ENCODE measurements around the gene PGAP6. TPM values are rescaled to one million over a fixed set of nuclear protein-coding genes. Genes with fewer than 3 reads are reported as not detected.

PGAP6 gene
- total and polyA plus RNA-seq, 2 of the 4 experiments (the other 2 are of a cell fraction): 49.1 to 124 TPM

DNA sequence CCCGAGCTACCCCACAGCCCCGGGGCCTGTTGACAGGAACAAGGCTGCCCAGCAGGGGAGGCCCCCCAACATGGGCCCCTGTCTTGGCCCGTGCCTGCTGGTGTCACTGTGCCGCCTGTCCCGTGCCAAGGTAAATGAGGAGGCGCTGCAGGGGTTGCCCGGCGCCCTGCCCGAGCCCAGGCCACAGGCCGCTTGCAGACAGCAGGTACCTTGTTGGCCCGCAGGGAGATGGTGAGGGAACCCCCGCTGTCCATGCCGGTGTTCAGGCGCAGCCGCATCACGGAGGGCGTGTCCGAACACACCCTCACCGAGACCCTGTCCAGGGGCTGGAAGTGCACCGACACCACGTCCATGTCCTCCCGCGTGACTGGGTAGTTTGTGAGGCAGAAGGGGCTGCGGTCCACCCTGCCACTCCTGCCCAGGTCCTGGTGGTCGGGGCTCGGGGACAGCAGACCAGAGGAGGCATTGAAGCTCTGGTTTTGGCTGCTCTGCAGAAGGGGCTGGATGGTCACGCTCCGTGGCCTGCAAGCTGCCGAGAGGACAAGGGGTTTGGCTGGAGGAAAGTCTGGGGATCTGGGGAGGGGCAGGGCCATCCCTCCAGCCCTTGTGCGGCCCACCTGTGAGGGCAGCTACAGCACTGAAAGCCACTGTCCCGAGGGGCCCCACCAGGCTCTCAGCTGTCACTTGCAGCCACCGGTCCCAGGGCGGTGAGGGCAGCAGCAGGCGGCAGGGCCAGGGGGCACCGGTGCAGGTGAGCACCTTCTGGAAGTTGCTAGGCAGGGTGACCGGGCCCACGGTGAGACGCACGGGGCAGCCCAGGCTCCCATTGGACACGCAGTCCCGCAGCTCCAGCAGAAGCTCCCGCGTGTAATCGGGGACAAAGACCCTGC lies 5.6 kb downstream of the PGAP6 start:
- ATAC-seq (ENCODE audit: low read depth) (no peak), DNase-seq (no peak)
- Histone ChIP-seq H2BK20ac (ENCODE audit: low read depth, low read length) (no peak overlapping the region), H3K36me3 (ENCODE audit: control insufficient read depth, insufficient read depth, low read length) (peaks cover 56% of the 10 kb centered on the region), H3K4me3 (ENCODE audit: insufficient read depth, low read depth, low read length) (no peak overlapping the region), H2BK5ac (ENCODE audit: low read depth, low read length, poor library complexity, severe bottlenecking) (no peak overlapping the region), H3K27ac (ENCODE audit: insufficient read depth, low read length) (no peak overlapping the region), H3K18ac (ENCODE audit: low read depth, low read length) (no peak overlapping the region), H3K14ac (replicated peaks; ENCODE audit: low read depth, low read length) (no peak overlapping the region), H3K23ac (ENCODE audit: low read depth, low read length) (no peak overlapping the region), H3K4me1 (ENCODE audit: control insufficient read depth, insufficient read depth, low read length) (no peaks in the 10 kb centered on the region; the same call in 1 of the 2 replicates), H2AK9ac (replicated peaks; ENCODE audit: low read depth, low read length, poor library complexity) (no peak overlapping the region), H4K91ac (ENCODE audit: insufficient read depth, low read depth, low read length) (no peak overlapping the region), H4K8ac (ENCODE audit: low read depth in 2 of 2, low read length in 2 of 2) (no peak overlapping the region), H2BK15ac (ENCODE audit: low read depth, low read length) (no peak overlapping the region), H4K5ac (ENCODE audit: low read depth, low read length) (no peak overlapping the region), H2AK5ac (ENCODE audit: low read depth, low read length) (no peak overlapping the region), H3K9ac (ENCODE audit: low read depth, low read length) (no peak overlapping the region), H3K79me1 (ENCODE audit: low read depth in 1 of 2, low read length in 2 of 2) (peaks cover 13 to 29% of the 10 kb centered on the region in 2 experiments; a peak in 3 of 4 replicates), H4K20me1 (ENCODE audit: insufficient read depth, low read length) (peaks cover 16% of the 10 kb centered on the region), H3K4me2 (ENCODE audit: low read depth, low read length) (no peak overlapping the region), H3K9me3 (ENCODE audit: control insufficient read depth, insufficient read depth, low read length) (no peaks in the 10 kb centered on the region), H3K4ac (ENCODE audit: low read depth, low read length) (no peak overlapping the region), H3K56ac (ENCODE audit: extremely low read depth, insufficient read depth, low read length) (no peak overlapping the region), H3K27me3 (ENCODE audit: control insufficient read depth, insufficient read depth, low read length) (no peaks in the 10 kb centered on the region), H2AFZ (replicated peaks; ENCODE audit: low read length, poor library complexity) (no peak overlapping the region), H3K9me1 (ENCODE audit: insufficient read depth, low read length) (no peaks in the 10 kb centered on the region), H2BK120ac (ENCODE audit: low read depth, low read length) (no peak overlapping the region)
- ChIA-PET CTCF (no interaction called here), POLR2A (ENCODE audit: unreplicated experiment) (no interaction called here)
- intact Hi-C loops (cut with micrococcal nuclease): no loop called here
- in situ Hi-C loops (cut with MboI; ENCODE audit: low sequenced_read_pairs): no loop called here
- BruUV-seq (replicated peaks): TSS peak; percentile 68
- TF ChIP-seq, protein P1, sequence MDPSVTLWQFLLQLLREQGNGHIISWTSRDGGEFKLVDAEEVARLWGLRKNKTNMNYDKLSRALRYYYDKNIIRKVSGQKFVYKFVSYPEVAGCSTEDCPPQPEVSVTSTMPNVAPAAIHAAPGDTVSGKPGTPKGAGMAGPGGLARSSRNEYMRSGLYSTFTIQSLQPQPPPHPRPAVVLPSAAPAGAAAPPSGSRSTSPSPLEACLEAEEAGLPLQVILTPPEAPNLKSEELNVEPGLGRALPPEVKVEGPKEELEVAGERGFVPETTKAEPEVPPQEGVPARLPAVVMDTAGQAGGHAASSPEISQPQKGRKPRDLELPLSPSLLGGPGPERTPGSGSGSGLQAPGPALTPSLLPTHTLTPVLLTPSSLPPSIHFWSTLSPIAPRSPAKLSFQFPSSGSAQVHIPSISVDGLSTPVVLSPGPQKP (IDR thresholded peaks at IDR 0.05; ENCODE audit: borderline replicate concordance, low read depth, low read length): no peak
- no peak for TF ChIP-seq POLR2A (IDR thresholded peaks at IDR 0.05; ENCODE audit: low read depth, low read length)
- no peak for TF ChIP-seq BHLHE40 (IDR thresholded peaks at IDR 0.05; ENCODE audit: low read depth, low read length)
- TF ChIP-seq FOS (IDR thresholded peaks at IDR 0.05; ENCODE audit: low read depth, low read length): no peak
- no peak for TF ChIP-seq CHD1 (IDR thresholded peaks at IDR 0.05; ENCODE audit: low read depth, low read length)
- TF ChIP-seq RCOR1 (IDR thresholded peaks at IDR 0.05; ENCODE audit: insufficient replicate concordance, low read length): no peak
- no peak for TF ChIP-seq MAZ (IDR thresholded peaks at IDR 0.05; ENCODE audit: borderline replicate concordance, low read depth, low read length)
- TF ChIP-seq, protein P2, sequence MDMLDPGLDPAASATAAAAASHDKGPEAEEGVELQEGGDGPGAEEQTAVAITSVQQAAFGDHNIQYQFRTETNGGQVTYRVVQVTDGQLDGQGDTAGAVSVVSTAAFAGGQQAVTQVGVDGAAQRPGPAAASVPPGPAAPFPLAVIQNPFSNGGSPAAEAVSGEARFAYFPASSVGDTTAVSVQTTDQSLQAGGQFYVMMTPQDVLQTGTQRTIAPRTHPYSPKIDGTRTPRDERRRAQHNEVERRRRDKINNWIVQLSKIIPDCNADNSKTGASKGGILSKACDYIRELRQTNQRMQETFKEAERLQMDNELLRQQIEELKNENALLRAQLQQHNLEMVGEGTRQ (IDR thresholded peaks at IDR 0.05; ENCODE audit: low read depth, low read length): no peak
- no peak for TF ChIP-seq RAD21 (IDR thresholded peaks at IDR 0.05; ENCODE audit: low read length)
- TF ChIP-seq, protein P3, sequence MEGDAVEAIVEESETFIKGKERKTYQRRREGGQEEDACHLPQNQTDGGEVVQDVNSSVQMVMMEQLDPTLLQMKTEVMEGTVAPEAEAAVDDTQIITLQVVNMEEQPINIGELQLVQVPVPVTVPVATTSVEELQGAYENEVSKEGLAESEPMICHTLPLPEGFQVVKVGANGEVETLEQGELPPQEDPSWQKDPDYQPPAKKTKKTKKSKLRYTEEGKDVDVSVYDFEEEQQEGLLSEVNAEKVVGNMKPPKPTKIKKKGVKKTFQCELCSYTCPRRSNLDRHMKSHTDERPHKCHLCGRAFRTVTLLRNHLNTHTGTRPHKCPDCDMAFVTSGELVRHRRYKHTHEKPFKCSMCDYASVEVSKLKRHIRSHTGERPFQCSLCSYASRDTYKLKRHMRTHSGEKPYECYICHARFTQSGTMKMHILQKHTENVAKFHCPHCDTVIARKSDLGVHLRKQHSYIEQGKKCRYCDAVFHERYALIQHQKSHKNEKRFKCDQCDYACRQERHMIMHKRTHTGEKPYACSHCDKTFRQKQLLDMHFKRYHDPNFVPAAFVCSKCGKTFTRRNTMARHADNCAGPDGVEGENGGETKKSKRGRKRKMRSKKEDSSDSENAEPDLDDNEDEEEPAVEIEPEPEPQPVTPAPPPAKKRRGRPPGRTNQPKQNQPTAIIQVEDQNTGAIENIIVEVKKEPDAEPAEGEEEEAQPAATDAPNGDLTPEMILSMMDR (conservative IDR thresholded peaks at IDR 0.05; ENCODE audit: low read depth, low read length): no peak
- TF ChIP-seq MAFK (IDR thresholded peaks at IDR 0.05; ENCODE audit: low read depth, low read length): no peak
- no peak for TF ChIP-seq NFE2L2 (IDR thresholded peaks at IDR 0.05; ENCODE audit: low read depth, low read length)
- dilution Hi-C loops (cut with HindIII; ENCODE audit: low sequenced_read_pairs, unreplicated experiment): no loop called here
- WGBS, 2 experiments (ENCODE audit: extremely low coverage in 2 of 2, insufficient read length in 1 of 2): 96% methylated on average over 33 of the region's 44 CpGs; no CpG with 5 or more reads in 1 of the 2 experiments
